Measurements from ENCODE around the gene STPG2.

The STPG2 gene

DNA sequence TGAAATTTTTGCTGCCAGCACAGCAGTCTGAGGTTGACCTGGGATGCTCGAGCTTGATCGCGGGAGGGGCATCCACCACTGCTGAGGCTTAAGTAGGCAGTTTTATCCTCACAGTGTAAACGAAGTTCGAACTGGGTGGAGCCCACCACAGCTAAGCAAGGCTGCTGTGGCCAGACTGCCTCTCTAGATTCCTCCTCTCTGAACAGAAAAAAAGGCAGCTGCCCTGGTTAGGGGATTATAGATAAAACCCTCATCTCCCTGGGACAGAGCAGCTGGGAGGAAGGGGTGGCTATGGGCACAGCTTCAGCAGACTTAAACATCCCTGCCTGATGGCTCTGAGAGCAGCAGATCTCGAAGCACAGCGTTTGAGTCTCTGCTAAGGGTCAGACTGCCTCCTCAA, 314.6 kb downstream of the STPG2 start:
- H3K4me3 ChIP-seq (ENCODE audit: low read depth, low read length, poor library complexity, severe bottlenecking): no peak overlapping the region
- H3K9me2 ChIP-seq (ENCODE audit: low read depth, low read length): no peaks in the 10 kb centered on the region
- no peak overlapping the region for H3K27ac ChIP-seq (ENCODE audit: low read depth, low read length, poor library complexity, severe bottlenecking)
- H3K4me1 ChIP-seq (ENCODE audit: insufficient read depth, low read length, severe bottlenecking): no peaks in the 10 kb centered on the region
- no peaks in the 10 kb centered on the region for H3F3A ChIP-seq (ENCODE audit: insufficient read depth, low read length)
- no peaks in the 10 kb centered on the region for H3K9me3 ChIP-seq (ENCODE audit: low read length)
- no peak overlapping the region for H3K9ac ChIP-seq (ENCODE audit: low read length)
- no peaks in the 10 kb centered on the region for H3K36me3 ChIP-seq (ENCODE audit: insufficient read depth, low read length)
- H3K79me2 ChIP-seq (ENCODE audit: insufficient read depth, low read length): no peaks in the 10 kb centered on the region
- no peak for TF ChIP-seq EZH2 (IDR thresholded peaks at IDR 0.05; ENCODE audit: borderline replicate concordance, low read length)
- TF ChIP-seq, protein P1, sequence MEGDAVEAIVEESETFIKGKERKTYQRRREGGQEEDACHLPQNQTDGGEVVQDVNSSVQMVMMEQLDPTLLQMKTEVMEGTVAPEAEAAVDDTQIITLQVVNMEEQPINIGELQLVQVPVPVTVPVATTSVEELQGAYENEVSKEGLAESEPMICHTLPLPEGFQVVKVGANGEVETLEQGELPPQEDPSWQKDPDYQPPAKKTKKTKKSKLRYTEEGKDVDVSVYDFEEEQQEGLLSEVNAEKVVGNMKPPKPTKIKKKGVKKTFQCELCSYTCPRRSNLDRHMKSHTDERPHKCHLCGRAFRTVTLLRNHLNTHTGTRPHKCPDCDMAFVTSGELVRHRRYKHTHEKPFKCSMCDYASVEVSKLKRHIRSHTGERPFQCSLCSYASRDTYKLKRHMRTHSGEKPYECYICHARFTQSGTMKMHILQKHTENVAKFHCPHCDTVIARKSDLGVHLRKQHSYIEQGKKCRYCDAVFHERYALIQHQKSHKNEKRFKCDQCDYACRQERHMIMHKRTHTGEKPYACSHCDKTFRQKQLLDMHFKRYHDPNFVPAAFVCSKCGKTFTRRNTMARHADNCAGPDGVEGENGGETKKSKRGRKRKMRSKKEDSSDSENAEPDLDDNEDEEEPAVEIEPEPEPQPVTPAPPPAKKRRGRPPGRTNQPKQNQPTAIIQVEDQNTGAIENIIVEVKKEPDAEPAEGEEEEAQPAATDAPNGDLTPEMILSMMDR (IDR thresholded peaks at IDR 0.05; ENCODE audit: low read length): no peak
- no peaks in the 10 kb centered on the region for H4K20me1 ChIP-seq (ENCODE audit: insufficient read depth, low read length)
- H3K4me2 ChIP-seq (ENCODE audit: low read length): no peak overlapping the region
- H2AFZ ChIP-seq (ENCODE audit: low read length): no peak overlapping the region
- no peaks in the 10 kb centered on the region for H3K27me3 ChIP-seq (ENCODE audit: insufficient read depth, low read length)

DNA sequence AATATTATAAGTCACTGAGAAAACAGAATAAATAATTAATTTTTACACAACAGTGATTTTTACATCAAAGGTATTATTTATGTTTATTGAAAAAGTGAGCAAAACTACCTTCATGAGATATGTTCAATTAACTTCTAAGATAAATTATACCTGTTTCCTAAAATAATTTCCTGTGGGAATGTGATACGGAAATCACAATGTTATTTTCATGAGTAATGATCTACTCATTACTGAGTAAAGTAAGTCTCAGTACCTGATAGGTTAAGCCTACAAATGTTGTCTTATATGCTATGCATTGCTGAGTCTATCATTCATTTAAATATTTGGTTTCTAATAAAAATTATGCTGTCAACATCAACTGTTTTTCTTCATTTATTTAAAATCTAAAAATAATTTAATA, 324.0 kb downstream of the STPG2 start:
- Histone ChIP-seq H3K4me3 (ENCODE audit: low read depth, low read length, poor library complexity, severe bottlenecking) (no peak overlapping the region), H3K36me3 (ENCODE audit: insufficient read depth, low read length) (no peaks in the 10 kb centered on the region), H3K4me2 (ENCODE audit: low read length) (no peak overlapping the region), H3K79me2 (ENCODE audit: insufficient read depth, low read length) (no peaks in the 10 kb centered on the region), H3F3A (ENCODE audit: insufficient read depth, low read length) (no peaks in the 10 kb centered on the region), H3K4me1 (ENCODE audit: insufficient read depth, low read length, severe bottlenecking) (no peaks in the 10 kb centered on the region), H4K20me1 (ENCODE audit: insufficient read depth, low read length) (no peaks in the 10 kb centered on the region), H2AFZ (ENCODE audit: low read length) (no peak overlapping the region), H3K9me2 (ENCODE audit: low read depth, low read length) (no peaks in the 10 kb centered on the region), H3K27ac (ENCODE audit: low read depth, low read length, poor library complexity, severe bottlenecking) (no peak overlapping the region), H3K27me3 (ENCODE audit: insufficient read depth, low read length) (no peaks in the 10 kb centered on the region), H3K9me3 (ENCODE audit: low read length) (no peaks in the 10 kb centered on the region), H3K9ac (ENCODE audit: low read length) (no peak overlapping the region)
- TF ChIP-seq, protein P1 (IDR thresholded peaks at IDR 0.05; ENCODE audit: low read length): no peak
- TF ChIP-seq EZH2 (IDR thresholded peaks at IDR 0.05; ENCODE audit: borderline replicate concordance, low read length): no peak

GRCh38 chr4:97812768-97813167, 330.5 kb downstream of the STPG2 start:
- no peaks in the 10 kb centered on the region for H3K4me1 ChIP-seq (ENCODE audit: insufficient read depth, low read length, severe bottlenecking)
- no peak overlapping the region for H3K27ac ChIP-seq (ENCODE audit: low read depth, low read length, poor library complexity, severe bottlenecking)
- H2AFZ ChIP-seq (ENCODE audit: low read length): no peak overlapping the region
- no peaks in the 10 kb centered on the region for H4K20me1 ChIP-seq (ENCODE audit: insufficient read depth, low read length)
- H3K9ac ChIP-seq (ENCODE audit: low read length): no peak overlapping the region
- no peaks in the 10 kb centered on the region for H3F3A ChIP-seq (ENCODE audit: insufficient read depth, low read length)
- no peaks in the 10 kb centered on the region for H3K9me3 ChIP-seq (ENCODE audit: low read length)
- no peaks in the 10 kb centered on the region for H3K79me2 ChIP-seq (ENCODE audit: insufficient read depth, low read length)
- no peaks in the 10 kb centered on the region for H3K9me2 ChIP-seq (ENCODE audit: low read depth, low read length)
- TF ChIP-seq EZH2 (IDR thresholded peaks at IDR 0.05; ENCODE audit: borderline replicate concordance, low read length): no peak
- TF ChIP-seq, protein P1 (IDR thresholded peaks at IDR 0.05; ENCODE audit: low read length): no peak
- H3K27me3 ChIP-seq (ENCODE audit: insufficient read depth, low read length): no peaks in the 10 kb centered on the region
- H3K36me3 ChIP-seq (ENCODE audit: insufficient read depth, low read length): no peaks in the 10 kb centered on the region
- no peak overlapping the region for H3K4me3 ChIP-seq (ENCODE audit: low read depth, low read length, poor library complexity, severe bottlenecking)
- H3K4me2 ChIP-seq (ENCODE audit: low read length): no peak overlapping the region
